Neural cell (in vitro differentiated cells): ENCODE data around the gene CSH1. TPM values are rescaled to one million over a fixed set of nuclear protein-coding genes. Genes with fewer than 3 reads are reported as not detected.

Source experiments
- H2AFZ ChIP-seq: fragments of 200-600, 300-800 bp; sonication (generic), shearing (Covaris generic); 2 replicates; pipeline ENCODE4 v1.6.0; 2014; ENCODE audit warnings: low read depth, mild to moderate bottlenecking, antibody characterized with exemption, low read length, moderate library complexity
- H3F3A ChIP-seq: fragments of 200-600 bp; shearing (Covaris generic); 2 replicates; pipeline ENCODE4 v1.6.1; 2016; ENCODE audit warnings: mild to moderate bottlenecking, moderate library complexity, mixed read lengths, antibody characterized with exemption, low read length; ENCODE audit not compliant: insufficient read depth, poor library complexity, severe bottlenecking
- H3K27ac ChIP-seq: fragments of 200-600, 300-800 bp; sonication (generic), shearing (Covaris generic); 2 replicates; pipeline ENCODE4 v1.5.1; 2014; ENCODE audit warnings: mild to moderate bottlenecking, low read length, moderate library complexity
- H3K27me3 ChIP-seq: fragments of 300-800, 200-600 bp; sonication (generic), shearing (Covaris generic); 2 replicates; pipeline ENCODE4 v1.6.0; 2014; ENCODE audit warnings: mild to moderate bottlenecking, low read depth, low read length, moderate library complexity; ENCODE audit not compliant: insufficient read depth
- H3K36me3 ChIP-seq: fragments of 300-800, 200-600 bp; sonication (generic), shearing (Covaris generic); 2 replicates; pipeline ENCODE4 v1.5.1; 2014; ENCODE audit warnings: mild to moderate bottlenecking, antibody characterized with exemption, low read length, moderate library complexity; ENCODE audit not compliant: insufficient read depth
- H3K4me2 ChIP-seq: fragments of 300-800, 200-600 bp; sonication (generic), shearing (Covaris generic); 2 replicates; pipeline ENCODE4 v1.6.0; 2014; ENCODE audit warnings: mild to moderate bottlenecking, low read length
- H3K4me3 ChIP-seq: fragments of 300-800, 200-600 bp; sonication (generic), shearing (Covaris generic); 2 replicates; pipeline ENCODE4 v1.5.1; 2014; ENCODE audit warnings: mild to moderate bottlenecking, low read length, moderate library complexity
- H3K79me2 ChIP-seq: fragments of 200-600 bp; shearing (Covaris generic); replicated peaks from 2 replicates; pipeline ENCODE4 v1.6.0; 2014; ENCODE audit warnings: mild to moderate bottlenecking, low read length, moderate library complexity; ENCODE audit not compliant: insufficient read depth
- H3K9ac ChIP-seq: fragments of 300-800, 200-600 bp; sonication (generic), shearing (Covaris generic); 2 replicates; pipeline ENCODE4 v1.6.1; 2016; ENCODE audit warnings: mild to moderate bottlenecking, low read length, mixed read lengths
- H3K9me2 ChIP-seq: fragments of 200-600 bp; shearing (Covaris generic); 2 replicates; pipeline ENCODE4 v1.6.1; 2016; ENCODE audit warnings: mild to moderate bottlenecking, low read length, mixed read lengths; ENCODE audit not compliant: insufficient read depth
- H3K9me3 ChIP-seq: fragments of 200-600, 300-800 bp; sonication (generic), shearing (Covaris generic); 2 replicates; pipeline ENCODE4 v1.6.1; 2016; ENCODE audit warnings: mild to moderate bottlenecking, mixed run types, low read length, moderate library complexity, mixed read lengths
- H4K20me1 ChIP-seq: fragments of 200-600 bp; shearing (Covaris generic); 2 replicates; pipeline ENCODE4 v1.6.1; 2016; ENCODE audit warnings: mild to moderate bottlenecking, mixed run types; ENCODE audit not compliant: insufficient read depth
- CTCF ChIP-seq: fragments of 450-650 bp; IDR thresholded peaks from 2 replicates; pipeline ENCODE4 v1.5.1; 2014; ENCODE audit warnings: antibody characterized with exemption, mild to moderate bottlenecking, moderate library complexity; ENCODE audit not compliant: poor library complexity, severe bottlenecking
- EP300 ChIP-seq: fragments of 450-650 bp; conservative IDR thresholded peaks from 2 replicates; pipeline ENCODE4 v1.6.1; 2014; ENCODE audit warnings: antibody characterized with exemption, mild to moderate bottlenecking, moderate library complexity; ENCODE audit not compliant: poor library complexity, severe bottlenecking
- EZH2 ChIP-seq: fragments of 200-600, 300-800 bp; shearing (Covaris generic), sonication (generic); IDR thresholded peaks from 2 replicates; pipeline ENCODE4 v1.6.1; 2014; ENCODE audit warnings: antibody characterized with exemption, low read length, borderline replicate concordance, mild to moderate bottlenecking; ENCODE audit not compliant: insufficient read depth, poor library complexity, severe bottlenecking
- MXI1 ChIP-seq: fragments of 450-650 bp; conservative IDR thresholded peaks from 2 replicates; pipeline ENCODE4 v1.6.1; 2014; ENCODE audit warnings: antibody characterized with exemption, mild to moderate bottlenecking; ENCODE audit not compliant: poor library complexity, severe bottlenecking
- POLR2AphosphoS5 ChIP-seq: IDR thresholded peaks from 2 replicates; pipeline ENCODE4 v1.6.1; 2012
- RAD21 ChIP-seq: fragments of 450-650 bp; conservative IDR thresholded peaks from 2 replicates; pipeline ENCODE4 v1.6.1; 2014; ENCODE audit warnings: antibody characterized with exemption, mild to moderate bottlenecking, moderate library complexity
- REST ChIP-seq: IDR thresholded peaks from 2 replicates; pipeline ENCODE4 v1.6.1; 2012; ENCODE audit warnings: borderline replicate concordance
- SMC3 ChIP-seq: fragments of 450-650 bp; conservative IDR thresholded peaks from 2 replicates; pipeline ENCODE4 v1.6.1; 2014; ENCODE audit warnings: antibody characterized with exemption, mild to moderate bottlenecking, moderate library complexity; ENCODE audit not compliant: poor library complexity
- TAF1 ChIP-seq: IDR thresholded peaks from 2 replicates; pipeline ENCODE4 v1.6.1; 2012; ENCODE audit warnings: low read depth
- polyA plus RNA-seq: library from polyadenylated mRNA; depleted of rRNA; stranded (reverse); fragments of >200 nt; gene quantifications from 2 replicates; pipeline ENCODE4 v1.2.3, GENCODE V29; 2014

The CSH1 gene
- polyA plus RNA-seq, 1 donor from 2014 or later, result not detected

- Histone ChIP-seq H3K36me3 (no peaks in the 10 kb centered on the region), H3K9me2 (no peaks in the 10 kb centered on the region), H3K79me2 (no peaks in the 10 kb centered on the region)
These were observed 44.8 kb upstream of the CSH1 start for GRCh38 chr17:63941162-63941561.

GRCh38 chr17:63940584-63940983, 44.2 kb upstream of the CSH1 start:
- TF ChIP-seq REST, result no peak
- no peak for TF ChIP-seq SMC3
- TF ChIP-seq EP300, result no peak
- TF ChIP-seq TAF1, result no peak
- TF ChIP-seq CTCF, result no peak
- no peak for TF ChIP-seq POLR2AphosphoS5
- Histone ChIP-seq H3F3A (no peaks in the 10 kb centered on the region), H3K9ac (no peak overlapping the region), H3K79me2 (no peaks in the 10 kb centered on the region), H3K27me3 (no peaks in the 10 kb centered on the region), H3K27ac (no peak overlapping the region), H3K36me3 (no peaks in the 10 kb centered on the region), H3K9me2 (no peaks in the 10 kb centered on the region), H3K4me3 (no peak overlapping the region), H4K20me1 (no peaks in the 10 kb centered on the region), H3K4me2 (no peak overlapping the region), H3K9me3 (peaks cover 3% of the 10 kb centered on the region), H2AFZ (no peak overlapping the region)

More at GRCh38 chr17:63941162-63941561, 44.8 kb upstream of the CSH1 start:
- no peak overlapping the region for H2AFZ ChIP-seq
- H4K20me1 ChIP-seq, result no peaks in the 10 kb centered on the region
- no peaks in the 10 kb centered on the region for H3K27me3 ChIP-seq
- H3K4me2 ChIP-seq, result no peak overlapping the region
- H3K9ac ChIP-seq, result no peak overlapping the region
- TF ChIP-seq MXI1 (no peak), REST (no peak), CTCF (no peak), RAD21 (no peak), POLR2AphosphoS5 (no peak), TAF1 (no peak), EZH2 (no peak), SMC3 (no peak), EP300 (no peak)
- peaks cover 3% of the 10 kb centered on the region for H3K9me3 ChIP-seq
- no peak overlapping the region for H3K27ac ChIP-seq
- no peaks in the 10 kb centered on the region for H3F3A ChIP-seq
- no peak overlapping the region for H3K4me3 ChIP-seq
